Stomach (tissue), 9 donors: ENCODE results near the gene NSMCE3. TPM values are rescaled to one million over a fixed set of nuclear protein-coding genes. Genes with fewer than 3 reads are reported as not detected.

Experiments
- DNase-seq, 2 donors: peaks; one replicate each; pipeline versions ENCODE4 v3.0.0 to v3.0.0-alpha.2; 2013 to 2019
- H3K27ac ChIP-seq, 5 donors: fragments of 200-600 bp in 4 of 5; sonication (generic) in 4 of 5; one replicate each; pipeline ENCODE4 v1.5.1; 2013 to 2019; ENCODE audit warnings: mild to moderate bottlenecking in 1 of 5, moderate library complexity in 1 of 5
- H3K27me3 ChIP-seq, 3 donors: fragments of 200-600 bp; sonication (generic); one replicate each; pipeline ENCODE4 v1.5.1; 2017 to 2019; ENCODE audit warnings: mixed run types in 1 of 3
- H3K36me3 ChIP-seq, 4 donors: fragments of 200-600 bp; sonication (generic); 1 replicate in 3 of 4; 2 replicates in 1 of 4; pipeline ENCODE4 v1.5.1; 2016 to 2019
- H3K4me1 ChIP-seq, 4 donors: fragments of 200-600 bp; sonication (generic); one replicate each; pipeline ENCODE4 v1.5.1; 2016 to 2019
- H3K4me3 ChIP-seq, 4 donors: fragments of 200-600 bp; sonication (generic) in 3 of 4; one replicate each; pipeline ENCODE4 v1.5.1; 2016 to 2019; ENCODE audit warnings: mild to moderate bottlenecking in 1 of 4
- H3K9me3 ChIP-seq, 4 donors: fragments of 200-600 bp; sonication (generic); one replicate each; pipeline ENCODE4 v1.5.1; 2016 to 2019
- CTCF ChIP-seq, 7 experiments: fragments of 450-650 bp in 4 of 7; fragments of 200-600 bp in 3 of 7; sonication (generic) in 3 of 7; IDR thresholded peaks; one replicate each; pipeline ENCODE4 v1.5.1; 2016 to 2019; ENCODE audit warnings: antibody characterized with exemption in 7 of 7, control low read depth in 2 of 7, mild to moderate bottlenecking in 1 of 7
- EP300 ChIP-seq: sonication (generic); formaldehyde crosslinking; IDR thresholded peaks from one replicate; pipeline ENCODE4 v1.6.1; 2017; ENCODE audit warnings: antibody characterized with exemption
- POLR2A ChIP-seq, 4 donors: fragments of 450-650 bp; IDR thresholded peaks; one replicate each; pipeline ENCODE4 v1.6.1; 2016; ENCODE audit warnings: antibody characterized with exemption in 4 of 4, control low read depth in 2 of 4, mild to moderate bottlenecking in 1 of 4, moderate library complexity in 1 of 4
- POLR2AphosphoS5 ChIP-seq, 3 donors: sonication (generic); formaldehyde crosslinking; IDR thresholded peaks; one replicate each; pipeline ENCODE4 v1.6.1; 2016; ENCODE audit warnings: antibody characterized with exemption in 3 of 3
- WGBS, 5 donors: extraction: QIAGEN DNeasy Blood & Tissue Kit in 3 of 5; methylation state at CpG; one replicate each; pipeline versions ENCODE4 v1.1.5 to v1.1.7; 2013 to 2018; 5-methylcytosine and 5-hydroxymethylcytosine counted together
- intact Hi-C: fragments of 100-400 bp; cut with DNase I; formaldehyde crosslinking; loops from one replicate; pipeline ENCODE4 v1.15.1; 2023; ENCODE audit warnings: low total_unique reads
- polyA plus RNA-seq, 3 donors: library from polyadenylated mRNA; stranded (reverse); fragments of 200-250 nt; gene quantifications; one replicate each; pipeline ENCODE4 v1.2.3, GENCODE V29; 2013
- total RNA-seq, 5 donors: library from RNA; depleted of rRNA; stranded (reverse); fragments of >200 nt; gene quantifications; one replicate each; pipeline versions ENCODE4 v1.1.0 to v1.2.3, GENCODE V29; 2014 to 2016
- donor health status: healthy with polysubstance abuse.
- donor health status: Bipolar disorder and iron deficiency.
- donor health status: healthy.

NSMCE3 gene
- total and polyA plus RNA-seq, 8 donors: 1.2 to 6.1 (median 4.0) TPM

GRCh38 chr15:29280514-29280913 lies 10.9 kb upstream of the NSMCE3 start:
- H3K36me3 ChIP-seq: no peaks in the 10 kb centered on the region
- no peaks in the 10 kb centered on the region for H3K4me1 ChIP-seq
- whole genome bisulfite sequencing, 5 donors: 58 to 70% (median 62%) methylated on average over 7 of the region's 7 CpGs
- H3K27ac ChIP-seq: no peak overlapping the region
- intact Hi-C loops: no loop called here
- no peaks in the 10 kb centered on the region for H3K9me3 ChIP-seq
- TF ChIP-seq POLR2AphosphoS5 (IDR thresholded peaks at IDR 0.05) (no peak), EP300 (no peak), POLR2A (IDR thresholded peaks at IDR 0.05) (no peak), CTCF (IDR thresholded peaks at IDR 0.05) (no peak)
- H3K4me3 ChIP-seq: no peak overlapping the region
- peaks cover 0 to 17% (median 0%) of the 10 kb centered on the region in 3 donors for H3K27me3 ChIP-seq
- no peak for DNase-seq

GRCh38 chr15:29278436-29279105 lies 8.9 kb upstream of the NSMCE3 start:
- no peak for TF ChIP-seq EP300
- no peak for TF ChIP-seq POLR2A (IDR thresholded peaks at IDR 0.05)
- TF ChIP-seq CTCF (IDR thresholded peaks at IDR 0.05): no peak
- TF ChIP-seq POLR2AphosphoS5 (IDR thresholded peaks at IDR 0.05): no peak
- intact Hi-C loops: no loop called here
- 68 to 84% (median 69%) methylated on average over 3 of the region's 3 CpGs for WGBS, 5 donors

GRCh38 chr15:29276366-29276765 lies 6.7 kb upstream of the NSMCE3 start:
- no peaks in the 10 kb centered on the region for H3K4me1 ChIP-seq
- H3K27me3 ChIP-seq: peaks cover 0 to 11% (median 0%) of the 10 kb centered on the region in 3 donors
- TF ChIP-seq POLR2AphosphoS5 (IDR thresholded peaks at IDR 0.05) (no peak), EP300 (no peak), POLR2A (IDR thresholded peaks at IDR 0.05) (no peak), CTCF (IDR thresholded peaks at IDR 0.05) (no peak)
- no peak for DNase-seq
- no peak overlapping the region for H3K27ac ChIP-seq
- no peaks in the 10 kb centered on the region for H3K36me3 ChIP-seq
- intact Hi-C loops: no loop called here
- WGBS, 5 donors: 86 to 92% (median 92%) methylated on average over 2 of the region's 2 CpGs
- H3K9me3 ChIP-seq: no peaks in the 10 kb centered on the region
- no peak overlapping the region for H3K4me3 ChIP-seq

More at GRCh38 chr15:29278436-29279105, 8.9 kb upstream of the NSMCE3 start:
- Histone ChIP-seq H3K36me3 (no peaks in the 10 kb centered on the region), H3K4me1 (no peaks in the 10 kb centered on the region), H3K4me3 (no peak overlapping the region), H3K27me3 (peaks cover 0 to 17% (median 0%) of the 10 kb centered on the region in 3 donors), H3K27ac (no peak overlapping the region), H3K9me3 (no peaks in the 10 kb centered on the region)
- DNase-seq: no peak

GRCh38 chr15:29275855-29276254 lies 6.2 kb upstream of the NSMCE3 start:
- DNase-seq: no peak
- no peak overlapping the region for H3K4me3 ChIP-seq
- H3K4me1 ChIP-seq: peaks cover 0 to under 1% (median under 1%) of the 10 kb centered on the region in 4 donors
- no peak overlapping the region for H3K27ac ChIP-seq
- 89 to 100% (median 94%) methylated on average over 1 of the region's 1 CpG for WGBS, 5 donors
- peaks cover 0 to 11% (median 0%) of the 10 kb centered on the region in 3 donors for H3K27me3 ChIP-seq
- H3K36me3 ChIP-seq: no peaks in the 10 kb centered on the region
- TF ChIP-seq POLR2A (IDR thresholded peaks at IDR 0.05): no peak
- TF ChIP-seq CTCF (IDR thresholded peaks at IDR 0.05): no peak
- TF ChIP-seq EP300: no peak
- no peak for TF ChIP-seq POLR2AphosphoS5 (IDR thresholded peaks at IDR 0.05)
- intact Hi-C loops: no loop called here
- no peaks in the 10 kb centered on the region for H3K9me3 ChIP-seq
